ENCODE data around the gene MRPL18. TPM values are rescaled to one million over a fixed set of nuclear protein-coding genes. Genes with fewer than 3 reads are reported as not detected.

Gene MRPL18
- total RNA-seq, 1 donor from 2014 or later = 45.4 TPM

- no peak for DNase-seq
- H3K27ac Mint-ChIP-seq (ENCODE audit: unreplicated experiment) = no peak overlapping the region
- no peaks in the 10 kb centered on the region for H3K4me1 Mint-ChIP-seq (ENCODE audit: low read depth, unreplicated experiment)
- H3K9me3 Mint-ChIP-seq (ENCODE audit: unreplicated experiment) = no peaks in the 10 kb centered on the region
- no peaks in the 10 kb centered on the region for H3K27me3 Mint-ChIP-seq (ENCODE audit: unreplicated experiment)
- no peaks in the 10 kb centered on the region for H3K36me3 Mint-ChIP-seq (ENCODE audit: unreplicated experiment)
- TF ChIP-seq, protein P1, sequence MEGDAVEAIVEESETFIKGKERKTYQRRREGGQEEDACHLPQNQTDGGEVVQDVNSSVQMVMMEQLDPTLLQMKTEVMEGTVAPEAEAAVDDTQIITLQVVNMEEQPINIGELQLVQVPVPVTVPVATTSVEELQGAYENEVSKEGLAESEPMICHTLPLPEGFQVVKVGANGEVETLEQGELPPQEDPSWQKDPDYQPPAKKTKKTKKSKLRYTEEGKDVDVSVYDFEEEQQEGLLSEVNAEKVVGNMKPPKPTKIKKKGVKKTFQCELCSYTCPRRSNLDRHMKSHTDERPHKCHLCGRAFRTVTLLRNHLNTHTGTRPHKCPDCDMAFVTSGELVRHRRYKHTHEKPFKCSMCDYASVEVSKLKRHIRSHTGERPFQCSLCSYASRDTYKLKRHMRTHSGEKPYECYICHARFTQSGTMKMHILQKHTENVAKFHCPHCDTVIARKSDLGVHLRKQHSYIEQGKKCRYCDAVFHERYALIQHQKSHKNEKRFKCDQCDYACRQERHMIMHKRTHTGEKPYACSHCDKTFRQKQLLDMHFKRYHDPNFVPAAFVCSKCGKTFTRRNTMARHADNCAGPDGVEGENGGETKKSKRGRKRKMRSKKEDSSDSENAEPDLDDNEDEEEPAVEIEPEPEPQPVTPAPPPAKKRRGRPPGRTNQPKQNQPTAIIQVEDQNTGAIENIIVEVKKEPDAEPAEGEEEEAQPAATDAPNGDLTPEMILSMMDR (IDR thresholded peaks at IDR 0.05; ENCODE audit: partially characterized antibody, unreplicated experiment) = no peak
- no peak overlapping the region for H3K4me3 Mint-ChIP-seq (ENCODE audit: unreplicated experiment)
These were observed 47.9 kb downstream of the MRPL18 start for GRCh38 chr6:159838020-159838744.

- Mint-ChIP-seq H3K36me3 (ENCODE audit: unreplicated experiment) (no peaks in the 10 kb centered on the region), H3K4me1 (ENCODE audit: low read depth, unreplicated experiment) (no peaks in the 10 kb centered on the region), H3K27ac (ENCODE audit: unreplicated experiment) (no peak overlapping the region), H3K9me3 (ENCODE audit: unreplicated experiment) (no peaks in the 10 kb centered on the region), H3K27me3 (ENCODE audit: unreplicated experiment) (no peaks in the 10 kb centered on the region), H3K4me3 (ENCODE audit: unreplicated experiment) (no peak overlapping the region)
- no peak for DNase-seq
- TF ChIP-seq, protein P1 (IDR thresholded peaks at IDR 0.05; ENCODE audit: partially characterized antibody, unreplicated experiment) = peak; percentile 45
These were observed 51.8 kb downstream of the MRPL18 start for GRCh38 chr6:159842035-159842434.

- H3K27ac Mint-ChIP-seq (ENCODE audit: unreplicated experiment) = no peak overlapping the region
- DNase-seq = no peak
- H3K9me3 Mint-ChIP-seq (ENCODE audit: unreplicated experiment) = peaks cover 2% of the 10 kb centered on the region
- TF ChIP-seq, protein P1 (IDR thresholded peaks at IDR 0.05; ENCODE audit: partially characterized antibody, unreplicated experiment) = no peak
- peaks cover 9% of the 10 kb centered on the region for H3K36me3 Mint-ChIP-seq (ENCODE audit: unreplicated experiment)
- H3K4me3 Mint-ChIP-seq (ENCODE audit: unreplicated experiment) = no peak overlapping the region
- no peaks in the 10 kb centered on the region for H3K27me3 Mint-ChIP-seq (ENCODE audit: unreplicated experiment)
- no peaks in the 10 kb centered on the region for H3K4me1 Mint-ChIP-seq (ENCODE audit: low read depth, unreplicated experiment)
These were observed 54.7 kb downstream of the MRPL18 start for GRCh38 chr6:159844737-159845645.

Other genes with a start within 250 kb of the MRPL18 start
- 56.5 TPM for gene SOD2, start 97.2 kb upstream of the MRPL18 start, total RNA-seq (ENCODE audit: unreplicated experiment)
- 108 TPM for gene WTAP, start 63.0 kb upstream of the MRPL18 start, total RNA-seq (ENCODE audit: unreplicated experiment)
- gene ACAT2, start 28.4 kb upstream of the MRPL18 start, total RNA-seq (ENCODE audit: unreplicated experiment) = 228 TPM
- gene TCP1, start 865 bp upstream of the MRPL18 start, total RNA-seq (ENCODE audit: unreplicated experiment) = 254 TPM
- not detected for gene PNLDC1, start 9.8 kb downstream of the MRPL18 start, total RNA-seq (ENCODE audit: unreplicated experiment)
- not detected for gene MAS1, start 100.5 kb downstream of the MRPL18 start, total RNA-seq (ENCODE audit: unreplicated experiment)
- 105 TPM for gene IGF2R, start 178.6 kb downstream of the MRPL18 start, total RNA-seq (ENCODE audit: unreplicated experiment)